ENCODE data around the gene EXOC6B. TPM values are rescaled to one million over a fixed set of nuclear protein-coding genes. Genes with fewer than 3 reads are reported as not detected.

The EXOC6B gene
- total RNA-seq, 1 donor from 2014 or later: 32.2 TPM

DNA sequence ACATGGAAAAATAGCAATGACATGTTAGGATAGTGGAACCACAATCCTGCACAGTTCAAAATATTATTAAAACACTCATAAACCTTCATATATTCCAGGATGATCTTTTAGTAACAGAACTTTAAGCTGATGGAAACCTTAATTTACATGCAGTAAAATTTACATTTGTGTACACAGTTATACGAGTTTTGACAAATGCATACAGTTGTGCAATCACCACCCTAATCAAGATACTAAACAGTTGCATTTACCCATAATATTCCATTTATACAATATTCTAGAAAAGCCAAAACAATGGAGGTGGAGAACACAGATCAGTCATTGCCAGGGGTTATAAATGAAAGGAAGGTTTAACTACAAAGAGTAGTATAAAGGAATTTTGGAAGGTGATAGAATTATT is 117.6 kb downstream of the EXOC6B start:
- Mint-ChIP-seq H3K27ac (ENCODE audit: unreplicated experiment) (no peak overlapping the region), H3K27me3 (ENCODE audit: low read depth) (no peaks in the 10 kb centered on the region), H3K9me3 (ENCODE audit: low read depth) (peaks cover 2% of the 10 kb centered on the region), H3K36me3 (ENCODE audit: low read depth) (peaks cover 4% of the 10 kb centered on the region), H3K4me3 (ENCODE audit: unreplicated experiment) (no peak overlapping the region), H3K4me1 (ENCODE audit: low read depth) (no peaks in the 10 kb centered on the region)
- TF ChIP-seq, protein P1, sequence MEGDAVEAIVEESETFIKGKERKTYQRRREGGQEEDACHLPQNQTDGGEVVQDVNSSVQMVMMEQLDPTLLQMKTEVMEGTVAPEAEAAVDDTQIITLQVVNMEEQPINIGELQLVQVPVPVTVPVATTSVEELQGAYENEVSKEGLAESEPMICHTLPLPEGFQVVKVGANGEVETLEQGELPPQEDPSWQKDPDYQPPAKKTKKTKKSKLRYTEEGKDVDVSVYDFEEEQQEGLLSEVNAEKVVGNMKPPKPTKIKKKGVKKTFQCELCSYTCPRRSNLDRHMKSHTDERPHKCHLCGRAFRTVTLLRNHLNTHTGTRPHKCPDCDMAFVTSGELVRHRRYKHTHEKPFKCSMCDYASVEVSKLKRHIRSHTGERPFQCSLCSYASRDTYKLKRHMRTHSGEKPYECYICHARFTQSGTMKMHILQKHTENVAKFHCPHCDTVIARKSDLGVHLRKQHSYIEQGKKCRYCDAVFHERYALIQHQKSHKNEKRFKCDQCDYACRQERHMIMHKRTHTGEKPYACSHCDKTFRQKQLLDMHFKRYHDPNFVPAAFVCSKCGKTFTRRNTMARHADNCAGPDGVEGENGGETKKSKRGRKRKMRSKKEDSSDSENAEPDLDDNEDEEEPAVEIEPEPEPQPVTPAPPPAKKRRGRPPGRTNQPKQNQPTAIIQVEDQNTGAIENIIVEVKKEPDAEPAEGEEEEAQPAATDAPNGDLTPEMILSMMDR (IDR thresholded peaks at IDR 0.05): no peak
- DNase-seq (ENCODE audit: low spot score): no peak

DNA sequence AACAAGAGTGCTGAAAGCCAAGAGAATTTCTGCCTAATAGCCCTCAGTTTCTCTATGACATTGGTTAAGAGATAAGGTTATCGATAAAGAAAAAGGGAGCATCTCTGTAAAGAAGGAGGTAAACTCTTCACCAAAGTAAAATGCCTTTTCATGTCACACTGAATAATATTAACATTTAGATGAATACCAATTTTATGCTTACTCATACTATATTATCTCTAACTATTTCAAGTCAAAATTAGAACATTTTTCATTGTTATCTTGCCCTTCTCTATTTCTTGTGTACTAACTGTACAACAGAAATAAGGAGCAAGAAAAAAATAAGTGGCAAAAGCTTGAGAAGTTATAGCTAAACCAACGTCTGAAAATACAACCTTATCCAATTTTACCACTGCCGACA is 127.5 kb downstream of the EXOC6B start:
- no peaks in the 10 kb centered on the region for H3K9me3 Mint-ChIP-seq (ENCODE audit: low read depth)

DNA sequence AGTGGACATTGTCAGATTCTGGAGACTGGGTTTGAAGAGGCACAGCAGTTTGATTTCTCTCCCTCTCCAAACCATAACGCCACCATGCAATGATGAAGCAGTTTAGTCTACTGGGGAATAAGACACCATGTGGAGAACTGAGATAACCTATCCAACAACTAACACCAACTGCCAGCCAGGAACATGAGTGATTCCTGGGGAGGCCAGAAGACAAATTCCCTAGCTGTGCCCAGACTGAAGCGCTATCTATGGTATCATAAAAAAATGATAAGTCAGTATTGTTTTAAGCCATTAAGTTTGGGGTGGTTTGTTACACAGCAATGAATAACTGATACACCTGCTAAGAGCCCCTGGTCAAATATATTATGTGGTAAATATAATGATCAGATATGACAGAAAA is 129.3 kb downstream of the EXOC6B start:
- Mint-ChIP-seq H3K9me3 (ENCODE audit: low read depth) (no peaks in the 10 kb centered on the region), H3K4me1 (ENCODE audit: low read depth) (peaks cover 25% of the 10 kb centered on the region), H3K27me3 (ENCODE audit: low read depth) (no peaks in the 10 kb centered on the region), H3K36me3 (ENCODE audit: low read depth) (peaks cover 2% of the 10 kb centered on the region), H3K27ac (ENCODE audit: unreplicated experiment) (no peak overlapping the region), H3K4me3 (ENCODE audit: unreplicated experiment) (no peak overlapping the region)
- DNase-seq (ENCODE audit: low spot score): no peak
- TF ChIP-seq, protein P1 (IDR thresholded peaks at IDR 0.05): no peak

More for the DNA sequence above, 127.5 kb downstream of the EXOC6B start:
- Mint-ChIP-seq H3K27ac (ENCODE audit: unreplicated experiment) (no peak overlapping the region), H3K27me3 (ENCODE audit: low read depth) (no peaks in the 10 kb centered on the region), H3K36me3 (ENCODE audit: low read depth) (peaks cover 2% of the 10 kb centered on the region), H3K4me1 (ENCODE audit: low read depth) (peaks cover 24% of the 10 kb centered on the region), H3K4me3 (ENCODE audit: unreplicated experiment) (no peak overlapping the region)
- TF ChIP-seq, protein P1 (IDR thresholded peaks at IDR 0.05): no peak
- no peak for DNase-seq (ENCODE audit: low spot score)

DNA sequence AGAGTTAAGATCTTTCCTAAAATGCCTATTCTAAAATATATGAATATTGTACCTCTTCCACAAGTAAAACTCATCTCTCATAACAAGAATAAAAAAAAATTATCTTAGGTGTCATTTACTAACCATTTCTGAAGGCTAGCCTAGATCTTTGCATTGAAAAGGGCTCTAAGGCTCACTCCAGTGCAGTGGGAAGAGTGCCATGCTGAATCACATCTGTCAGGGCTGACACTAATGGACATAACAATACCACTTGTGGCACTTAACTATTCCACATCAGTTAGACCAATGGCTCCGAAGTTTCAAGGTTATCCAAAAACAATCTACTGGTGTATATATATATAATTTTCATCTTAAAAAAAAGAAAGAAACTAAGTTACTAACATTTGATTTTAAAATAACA is 130.2 kb downstream of the EXOC6B start:
- Mint-ChIP-seq H3K36me3 (ENCODE audit: low read depth) (peaks cover 2% of the 10 kb centered on the region), H3K9me3 (ENCODE audit: low read depth) (no peaks in the 10 kb centered on the region), H3K27me3 (ENCODE audit: low read depth) (no peaks in the 10 kb centered on the region), H3K27ac (ENCODE audit: unreplicated experiment) (no peak overlapping the region), H3K4me1 (ENCODE audit: low read depth) (peaks cover 25% of the 10 kb centered on the region), H3K4me3 (ENCODE audit: unreplicated experiment) (no peak overlapping the region)
- TF ChIP-seq, protein P1 (IDR thresholded peaks at IDR 0.05): no peak
- no peak for DNase-seq (ENCODE audit: low spot score)

DNA sequence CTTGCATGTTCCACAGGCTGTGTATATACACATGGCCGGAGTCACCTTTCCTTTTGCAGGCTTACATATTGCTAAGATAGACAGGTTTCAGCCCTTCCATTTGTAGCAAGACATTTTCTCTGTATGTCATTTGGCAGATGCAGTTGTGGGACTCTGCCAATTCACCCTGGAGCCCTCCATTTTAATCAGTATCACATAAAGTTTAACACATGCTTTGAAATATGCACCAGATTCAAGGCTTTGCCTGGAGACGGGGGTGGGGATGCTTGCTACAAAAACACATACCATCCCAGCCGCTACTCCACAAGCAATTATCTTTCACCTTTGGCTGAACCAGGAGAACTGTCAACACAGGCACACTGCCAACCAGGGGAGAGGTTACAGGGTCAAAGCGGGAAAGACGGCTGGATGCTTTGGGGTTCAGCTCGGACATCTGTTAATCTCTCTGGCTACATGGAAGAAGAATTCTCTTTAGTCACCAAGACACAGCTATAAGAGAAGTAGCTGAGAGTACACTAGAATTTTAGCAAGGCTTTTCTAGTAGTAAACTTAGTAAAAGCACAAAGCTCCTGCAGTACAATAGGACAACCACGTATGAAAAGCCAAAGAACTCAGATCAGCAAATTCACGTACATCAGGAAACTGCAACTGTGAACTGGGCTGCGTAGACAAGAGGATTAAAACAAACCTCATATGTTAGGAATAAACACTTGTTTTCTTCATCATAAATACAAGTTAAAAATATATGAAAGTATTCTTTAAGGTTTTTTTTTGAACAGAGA is 130.9 kb downstream of the EXOC6B start:
- H3K9me3 Mint-ChIP-seq (ENCODE audit: low read depth): no peaks in the 10 kb centered on the region
- no peak for DNase-seq (ENCODE audit: low spot score)
- H3K4me1 Mint-ChIP-seq (ENCODE audit: low read depth): peaks cover 25% of the 10 kb centered on the region
- no peak overlapping the region for H3K27ac Mint-ChIP-seq (ENCODE audit: unreplicated experiment)
- TF ChIP-seq, protein P1 (IDR thresholded peaks at IDR 0.05): no peak
- peaks cover 2% of the 10 kb centered on the region for H3K36me3 Mint-ChIP-seq (ENCODE audit: low read depth)
- no peaks in the 10 kb centered on the region for H3K27me3 Mint-ChIP-seq (ENCODE audit: low read depth)
- H3K4me3 Mint-ChIP-seq (ENCODE audit: unreplicated experiment): no peak overlapping the region

Measured in chondrocyte (in vitro differentiated cells).